Left ventricle myocardium inferior (tissue), 1 donor: ENCODE results near the gene HES1. TPM values are rescaled to one million over a fixed set of nuclear protein-coding genes. Genes with fewer than 3 reads are reported as not detected.

Source experiments
- DNase-seq: peaks from one replicate; pipeline ENCODE4 v3.0.0-alpha.2; 2020
- H3K27ac ChIP-seq: fragments of 200-600 bp; replicated peaks from 2 replicates; pipeline ENCODE4 v1.8.0; 2021
- H3K27me3 ChIP-seq: fragments of 200-600 bp; 2 replicates; pipeline ENCODE4 v1.8.0; 2021; ENCODE audit warnings: low read depth
- H3K36me3 ChIP-seq: fragments of 200-600 bp; 2 replicates; pipeline ENCODE4 v1.8.0; 2021
- H3K4me1 ChIP-seq: fragments of 200-600 bp; 2 replicates; pipeline ENCODE4 v1.8.0; 2021
- H3K4me3 ChIP-seq: fragments of 200-600 bp; 2 replicates; pipeline ENCODE4 v1.8.0; 2021; ENCODE audit warnings: mild to moderate bottlenecking, moderate library complexity
- H3K9me3 ChIP-seq: fragments of 200-600 bp; replicated peaks from 2 replicates; pipeline ENCODE4 v1.8.0; 2021
- CTCF ChIP-seq: fragments of 200-600 bp; IDR thresholded peaks from 2 replicates; pipeline ENCODE4 v1.8.0; 2021; ENCODE audit warnings: antibody characterized with exemption, mild to moderate bottlenecking, borderline replicate concordance
- intact Hi-C: fragments of 100-400 bp; cut with micrococcal nuclease; formaldehyde crosslinking; loops from one replicate; pipeline ENCODE4 v1.11.0; 2022
- total RNA-seq: library from RNA; stranded (reverse); fragmentation: NEBNext Ultra II Directional; extraction: Animal tissue kit (Norgen Biotek cat#: 25700); gene quantifications from one replicate; pipeline ENCODE4 v1.2.1, GENCODE V29; 2021
- donor health status: DM: no; HTN: yes; CAD: no; lungs with severe emphysema.

Gene HES1
- total RNA-seq, 1 donor from 2014 or later = 13.4 TPM

- Histone ChIP-seq H3K27ac (no peak overlapping the region), H3K36me3 (no peaks in the 10 kb centered on the region), H3K4me3 (no peak overlapping the region), H3K4me1 (peaks cover 4% of the 10 kb centered on the region), H3K27me3 (peaks cover 97% of the 10 kb centered on the region), H3K9me3 (no peaks in the 10 kb centered on the region)
- intact Hi-C loops = no loop called here
- DNase-seq = no peak
- TF ChIP-seq CTCF = no peak
These were observed 32.4 kb upstream of the HES1 start for GRCh38 chr3:194103505-194103904.

- intact Hi-C loops = no loop called here
- H3K36me3 ChIP-seq = no peaks in the 10 kb centered on the region
- no peak for TF ChIP-seq CTCF
- DNase-seq = no peak
- H3K9me3 ChIP-seq = no peaks in the 10 kb centered on the region
- H3K27ac ChIP-seq = no peak overlapping the region
- no peaks in the 10 kb centered on the region for H3K4me1 ChIP-seq
- no peak overlapping the region for H3K4me3 ChIP-seq
- H3K27me3 ChIP-seq = peaks cover 95% of the 10 kb centered on the region
These were observed 31.8 kb upstream of the HES1 start for GRCh38 chr3:194103983-194104751.

GRCh38 chr3:194105292-194105691, 30.7 kb upstream of the HES1 start:
- no peaks in the 10 kb centered on the region for H3K4me1 ChIP-seq
- peaks cover 84% of the 10 kb centered on the region for H3K27me3 ChIP-seq
- TF ChIP-seq CTCF = no peak
- intact Hi-C loops = no loop called here
- no peaks in the 10 kb centered on the region for H3K9me3 ChIP-seq
- H3K4me3 ChIP-seq = no peak overlapping the region
- no peak for DNase-seq
- H3K36me3 ChIP-seq = no peaks in the 10 kb centered on the region
- no peak overlapping the region for H3K27ac ChIP-seq

GRCh38 chr3:194107107-194107506, 28.8 kb upstream of the HES1 start:
- TF ChIP-seq CTCF = no peak
- DNase-seq = no peak
- H3K9me3 ChIP-seq = no peaks in the 10 kb centered on the region
- H3K4me3 ChIP-seq = no peak overlapping the region
- H3K4me1 ChIP-seq = no peaks in the 10 kb centered on the region
- peaks cover 66% of the 10 kb centered on the region for H3K27me3 ChIP-seq
- intact Hi-C loops = no loop called here
- H3K27ac ChIP-seq = no peak overlapping the region
- H3K36me3 ChIP-seq = no peaks in the 10 kb centered on the region

GRCh38 chr3:194109192-194109863, 26.6 kb upstream of the HES1 start:
- Histone ChIP-seq H3K27ac (no peak overlapping the region), H3K27me3 (peaks cover 45% of the 10 kb centered on the region), H3K36me3 (no peaks in the 10 kb centered on the region), H3K4me1 (no peaks in the 10 kb centered on the region), H3K9me3 (no peaks in the 10 kb centered on the region), H3K4me3 (no peak overlapping the region)
- no peak for DNase-seq
- no peak for TF ChIP-seq CTCF
- intact Hi-C loops = no loop called here
